Measurements from ENCODE around the gene HSPB8.
A peak's percentile ranks its signal among the peaks of the same experiment; 100 is the strongest.
"Not testable (repeated sequence)": the region's sequence is repeated elsewhere in the genome, so short reads cannot be mapped to it uniquely, and the experiment has no call there.

The HSPB8 gene

DNA sequence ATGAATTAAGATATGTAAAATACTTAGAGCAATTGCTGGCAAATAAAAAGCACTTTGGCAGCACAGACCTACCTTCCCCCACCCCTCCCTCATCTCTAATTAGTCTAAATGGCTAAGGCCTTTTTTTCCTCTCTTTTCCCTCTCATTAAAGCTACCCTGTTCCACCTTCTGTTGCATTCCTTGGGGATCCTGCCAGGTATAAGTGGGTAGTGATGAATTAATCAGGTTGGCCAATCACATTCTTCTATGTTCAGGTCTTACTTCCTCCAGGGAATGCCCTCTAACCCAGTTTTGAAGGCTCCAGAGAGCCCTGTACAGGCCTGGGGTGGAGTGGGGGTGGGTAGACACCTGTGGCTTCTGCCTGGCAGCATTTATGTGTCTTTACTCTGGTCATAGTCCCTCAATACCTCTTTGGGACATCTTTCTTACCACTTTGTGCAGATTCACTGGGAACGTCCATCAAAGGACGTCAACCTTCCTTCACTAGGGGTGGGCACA, 28.4 kb downstream of the HSPB8 start:
- no peak for DNase-seq

GRCh38 chr12:119208626-119209061, 29.9 kb downstream of the HSPB8 start:
- no peak for DNase-seq

- no peak for DNase-seq
Observed at GRCh38 chr12:119211884-119212283, 33.2 kb downstream of the HSPB8 start.

- DNase-seq = no peak
Observed at GRCh38 chr12:119216084-119216483, 37.4 kb downstream of the HSPB8 start.

- not testable (repeated sequence) for DNase-seq
Observed at GRCh38 chr12:119218875-119219274, 40.1 kb downstream of the HSPB8 start.

GRCh38 chr12:119222222-119222951, 43.7 kb downstream of the HSPB8 start:
- DNase-seq = no peak

- peak; percentile 24 for DNase-seq
Observed at GRCh38 chr12:119225454-119225853, 46.7 kb downstream of the HSPB8 start.

DNA sequence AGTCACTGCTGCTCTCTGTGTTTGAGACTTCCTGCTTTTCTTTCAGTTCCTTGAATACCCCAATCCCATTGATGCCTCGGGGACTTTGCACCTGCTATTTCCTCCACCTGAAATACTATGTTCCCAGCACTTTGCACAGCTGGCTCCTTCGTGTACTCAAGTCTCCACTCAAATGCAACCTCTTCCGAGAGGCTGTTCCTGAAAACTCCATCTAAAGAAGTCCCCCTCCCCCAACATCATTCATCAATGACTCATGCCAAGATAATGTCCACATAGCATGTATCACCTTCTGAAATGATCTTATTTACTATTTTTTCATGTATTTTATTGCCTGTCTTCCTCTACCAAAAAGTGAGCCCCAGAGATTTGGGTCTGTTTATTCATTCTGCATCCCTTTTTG, 48.6 kb downstream of the HSPB8 start:
- no peak for DNase-seq

DNA sequence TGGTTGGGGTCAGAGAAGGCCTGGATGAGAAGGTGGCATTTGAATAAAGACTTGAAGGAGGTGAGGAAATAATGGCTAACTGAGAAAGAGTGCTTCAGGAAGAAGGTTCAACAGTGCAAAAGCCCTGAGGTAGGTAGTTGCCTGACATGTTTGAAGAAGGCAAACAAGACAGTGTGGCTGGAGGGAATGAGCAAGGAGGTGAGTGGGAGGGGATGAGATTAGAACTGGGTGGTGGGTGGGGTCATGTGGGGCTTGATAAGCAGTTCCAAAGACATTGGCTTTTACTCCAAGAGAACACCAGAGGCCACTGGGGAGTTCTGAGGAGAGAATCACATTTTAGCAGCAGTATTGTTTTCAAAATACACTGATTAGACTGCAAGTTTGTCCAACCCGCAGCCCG, 50.5 kb downstream of the HSPB8 start:
- no peak for DNase-seq

GRCh38 chr12:119229837-119230236, 51.1 kb downstream of the HSPB8 start:
- no peak for DNase-seq

GRCh38 chr12:119230807-119231206, 52.1 kb downstream of the HSPB8 start:
- DNase-seq = no peak

DNA sequence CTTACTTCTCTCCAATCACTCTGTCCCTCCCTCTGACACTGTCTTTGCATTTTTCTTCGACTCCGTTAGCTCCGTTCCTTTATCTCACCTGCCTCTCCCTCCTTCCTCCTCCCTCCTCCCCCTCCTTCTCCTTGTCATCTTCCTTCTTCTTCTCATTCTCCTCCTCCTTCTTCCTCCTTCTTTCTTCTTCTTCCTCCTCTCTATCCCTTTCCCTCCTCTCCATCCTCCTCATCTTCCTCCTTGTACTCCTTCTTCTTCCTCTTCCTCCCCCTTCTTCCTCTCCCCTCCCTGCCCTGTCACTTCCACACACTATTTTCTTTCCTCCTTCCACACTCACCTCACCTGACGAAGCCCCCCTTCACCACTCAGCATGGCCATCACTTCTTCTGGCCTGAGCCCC, 53.0 kb downstream of the HSPB8 start:
- DNase-seq = no peak

GRCh38 chr12:119235197-119235751, 56.5 kb downstream of the HSPB8 start:
- DNase-seq = no peak

GRCh38 chr12:119236372-119236771, 57.6 kb downstream of the HSPB8 start:
- no peak for DNase-seq

DNA sequence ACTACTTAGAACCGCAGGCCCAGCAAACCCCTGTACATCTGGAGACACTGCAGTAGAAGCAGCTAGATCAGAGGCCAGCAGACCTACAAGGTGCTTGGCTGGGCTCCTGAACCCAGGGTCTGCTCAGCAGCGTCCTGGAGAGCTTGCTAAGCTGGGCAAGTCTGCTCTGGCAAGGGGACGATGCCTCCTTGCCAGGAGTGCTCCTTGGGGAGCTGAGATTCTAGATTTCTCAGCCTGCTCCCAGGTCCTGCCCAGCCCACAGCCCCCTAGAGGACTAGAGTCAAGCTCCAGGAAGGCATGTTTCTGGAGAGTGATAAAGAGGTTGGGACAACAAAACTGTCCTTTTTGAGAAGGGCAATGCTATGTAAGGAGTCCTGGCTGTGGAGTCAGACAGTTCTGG, 60.3 kb downstream of the HSPB8 start:
- no peak for DNase-seq

DNA sequence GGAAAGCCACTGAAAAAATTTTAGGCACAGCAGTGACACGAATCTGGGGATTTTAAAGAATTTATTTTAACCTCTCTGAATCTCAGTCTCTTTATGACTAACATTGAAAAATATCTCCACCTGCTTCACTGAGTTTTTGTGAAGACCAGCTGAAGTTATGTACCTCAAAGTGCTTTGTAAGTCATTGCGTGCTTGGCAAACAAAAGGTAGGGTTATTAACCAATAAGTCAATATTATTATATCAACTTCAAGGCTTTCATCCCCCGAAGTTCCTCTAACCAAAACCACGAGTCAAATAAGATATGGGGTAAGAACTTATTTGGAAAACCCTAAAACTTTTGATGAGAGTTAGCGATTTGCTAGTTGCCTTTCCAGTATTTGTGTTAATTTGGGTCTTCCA, 62.3 kb downstream of the HSPB8 start:
- no peak for DNase-seq

DNA sequence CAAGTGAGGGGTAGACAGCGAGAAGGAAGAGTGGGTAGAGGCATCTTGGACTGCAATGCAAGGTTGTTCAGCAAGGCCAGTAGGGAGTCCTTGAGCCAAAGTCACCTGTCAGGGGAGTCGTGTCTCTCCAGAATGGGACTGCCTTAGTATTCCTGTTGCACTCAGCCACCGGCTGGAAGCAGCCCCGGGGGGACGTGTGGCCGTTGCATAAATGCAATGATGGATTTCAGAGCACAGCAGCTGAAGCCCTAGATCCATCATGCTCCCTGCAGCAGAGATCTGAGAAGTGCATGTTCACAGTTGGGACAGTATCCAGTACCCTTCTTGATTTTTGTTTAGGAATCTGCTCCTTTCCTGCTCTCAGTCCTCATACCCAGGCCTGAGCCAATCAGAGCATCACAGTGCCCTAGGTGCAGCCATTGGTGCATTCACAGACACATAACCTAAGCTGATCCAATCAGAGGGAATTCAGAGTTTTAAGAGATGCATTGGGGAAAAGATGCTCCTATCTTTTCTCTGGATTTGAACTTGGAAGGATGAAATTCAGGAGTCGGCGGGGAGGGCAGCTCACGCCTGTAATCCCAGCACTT, 62.9 kb downstream of the HSPB8 start:
- DNase-seq = no peak

All from NCI-H345 (cell line).